Osteocyte (in vitro differentiated cells): ENCODE data around the gene PLXDC2. TPM values are rescaled to one million over a fixed set of nuclear protein-coding genes. Genes with fewer than 3 reads are reported as not detected.

Experiments used
- DNase-seq: peaks from one replicate; pipeline ENCODE4 v3.0.0; 2021; ENCODE audit warnings: mixed read lengths; ENCODE audit not compliant: unreplicated experiment; ENCODE audit errors: extremely low spot score
- H3K27ac Mint-ChIP-seq: one replicate; pipeline ENCODE4 v1.8.0; 2021; ENCODE audit warnings: mild to moderate bottlenecking, mixed read lengths; ENCODE audit not compliant: unreplicated experiment
- H3K27me3 Mint-ChIP-seq: one replicate; pipeline ENCODE4 v1.8.0; 2021; ENCODE audit warnings: mixed read lengths; ENCODE audit not compliant: unreplicated experiment
- H3K36me3 Mint-ChIP-seq: one replicate; pipeline ENCODE4 v1.8.0; 2021; ENCODE audit warnings: mixed read lengths; ENCODE audit not compliant: unreplicated experiment
- H3K4me1 Mint-ChIP-seq: one replicate; pipeline ENCODE4 v1.8.0; 2021; ENCODE audit warnings: mixed read lengths; ENCODE audit not compliant: unreplicated experiment
- H3K4me3 Mint-ChIP-seq: one replicate; pipeline ENCODE4 v1.8.0; 2021; ENCODE audit warnings: mild to moderate bottlenecking, moderate library complexity, mixed read lengths; ENCODE audit not compliant: unreplicated experiment
- H3K9me3 Mint-ChIP-seq: one replicate; pipeline ENCODE4 v1.8.0; 2021; ENCODE audit warnings: mixed read lengths; ENCODE audit not compliant: unreplicated experiment
- total RNA-seq: library from RNA; stranded (reverse); gene quantifications from 2 replicates; pipeline ENCODE4 v1.2.1, GENCODE V29; 2021
- TF ChIP-seq, protein P1 (sequence below): fragments of 200-600 bp; sonication (generic); IDR thresholded peaks from 2 replicates; pipeline ENCODE4 v1.5.0; 2021; ENCODE audit warnings: antibody characterized with exemption, mild to moderate bottlenecking, moderate library complexity

Gene PLXDC2
- total RNA-seq, 1 donor from 2014 or later = 33.2 TPM

DNA sequence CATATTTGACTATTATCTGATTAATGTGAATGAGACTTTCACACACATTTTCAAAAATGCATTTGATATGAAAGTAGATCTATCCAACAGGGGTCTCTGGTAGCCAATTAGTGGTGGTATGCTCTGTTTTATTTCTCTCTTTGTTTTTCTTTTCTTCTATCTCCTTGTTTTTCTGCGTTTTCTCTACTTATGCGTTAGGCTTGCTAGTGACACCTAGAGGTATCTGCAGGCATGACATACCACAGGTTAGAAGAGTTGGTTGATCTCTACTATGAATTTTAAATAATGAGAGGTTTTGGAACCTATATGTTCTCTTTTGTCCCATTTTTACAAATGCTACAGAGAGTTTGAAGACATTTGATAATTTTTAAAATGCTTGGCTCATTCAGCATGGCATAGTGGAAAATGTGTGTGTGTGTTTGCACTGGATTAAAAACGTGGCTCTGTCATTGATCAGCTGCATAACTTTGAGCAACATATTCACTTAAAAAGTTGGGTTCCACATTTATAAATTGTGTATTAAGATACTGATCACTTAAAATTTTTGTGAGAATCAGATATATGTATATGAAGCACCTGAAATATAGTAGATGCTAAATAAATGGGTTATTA, 28.1 kb upstream of the PLXDC2 start:
- no peaks in the 10 kb centered on the region for H3K9me3 Mint-ChIP-seq
- peaks cover 8% of the 10 kb centered on the region for H3K4me1 Mint-ChIP-seq
- H3K4me3 Mint-ChIP-seq = no peak overlapping the region
- TF ChIP-seq, protein P1, sequence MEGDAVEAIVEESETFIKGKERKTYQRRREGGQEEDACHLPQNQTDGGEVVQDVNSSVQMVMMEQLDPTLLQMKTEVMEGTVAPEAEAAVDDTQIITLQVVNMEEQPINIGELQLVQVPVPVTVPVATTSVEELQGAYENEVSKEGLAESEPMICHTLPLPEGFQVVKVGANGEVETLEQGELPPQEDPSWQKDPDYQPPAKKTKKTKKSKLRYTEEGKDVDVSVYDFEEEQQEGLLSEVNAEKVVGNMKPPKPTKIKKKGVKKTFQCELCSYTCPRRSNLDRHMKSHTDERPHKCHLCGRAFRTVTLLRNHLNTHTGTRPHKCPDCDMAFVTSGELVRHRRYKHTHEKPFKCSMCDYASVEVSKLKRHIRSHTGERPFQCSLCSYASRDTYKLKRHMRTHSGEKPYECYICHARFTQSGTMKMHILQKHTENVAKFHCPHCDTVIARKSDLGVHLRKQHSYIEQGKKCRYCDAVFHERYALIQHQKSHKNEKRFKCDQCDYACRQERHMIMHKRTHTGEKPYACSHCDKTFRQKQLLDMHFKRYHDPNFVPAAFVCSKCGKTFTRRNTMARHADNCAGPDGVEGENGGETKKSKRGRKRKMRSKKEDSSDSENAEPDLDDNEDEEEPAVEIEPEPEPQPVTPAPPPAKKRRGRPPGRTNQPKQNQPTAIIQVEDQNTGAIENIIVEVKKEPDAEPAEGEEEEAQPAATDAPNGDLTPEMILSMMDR = peak; percentile 89
- no peak for DNase-seq
- peaks cover 29% of the 10 kb centered on the region for H3K27me3 Mint-ChIP-seq
- H3K27ac Mint-ChIP-seq = no peak overlapping the region
- no peaks in the 10 kb centered on the region for H3K36me3 Mint-ChIP-seq

DNA sequence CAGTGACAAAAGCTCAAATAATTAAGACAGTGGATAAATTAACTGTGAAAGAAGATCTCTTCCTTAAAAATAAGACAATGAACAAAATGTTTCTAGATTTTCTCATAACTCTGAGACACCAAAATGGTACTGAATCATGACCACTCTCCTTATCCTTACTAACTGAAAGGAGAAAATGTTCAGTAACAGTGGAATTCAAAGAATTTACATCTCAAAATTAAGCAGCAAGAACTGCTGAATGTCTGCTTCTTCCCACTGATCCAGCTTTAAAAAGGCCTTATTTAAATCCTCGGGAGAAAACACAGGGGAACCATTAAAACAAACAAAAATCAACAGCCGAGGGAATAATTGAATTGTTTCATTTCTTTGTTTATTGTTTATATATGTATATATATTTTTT, 27.3 kb upstream of the PLXDC2 start:
- H3K27me3 Mint-ChIP-seq = peaks cover 29% of the 10 kb centered on the region
- peaks cover 8% of the 10 kb centered on the region for H3K4me1 Mint-ChIP-seq
- no peak for DNase-seq
- TF ChIP-seq, protein P1 = no peak
- no peak overlapping the region for H3K27ac Mint-ChIP-seq
- no peaks in the 10 kb centered on the region for H3K9me3 Mint-ChIP-seq
- H3K36me3 Mint-ChIP-seq = no peaks in the 10 kb centered on the region
- H3K4me3 Mint-ChIP-seq = no peak overlapping the region

DNA sequence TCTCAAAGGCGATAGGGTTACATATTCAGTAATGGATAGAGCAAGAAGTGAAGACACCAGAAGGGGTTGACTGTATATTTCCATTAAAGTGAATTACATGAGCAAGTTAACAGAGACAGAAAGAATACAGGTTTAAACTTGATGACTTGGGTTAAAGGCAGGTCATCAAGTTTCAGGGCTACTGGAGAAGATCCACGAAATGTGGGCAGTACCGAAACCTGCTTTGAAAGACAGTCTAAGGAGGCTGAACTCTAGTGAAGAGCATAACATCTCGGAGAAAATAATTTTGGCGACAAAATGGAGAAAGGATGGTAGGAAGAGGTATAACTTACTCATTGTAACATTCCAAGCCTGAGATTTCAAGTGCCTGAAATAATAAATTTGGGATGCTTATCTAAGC, 26.6 kb upstream of the PLXDC2 start:
- TF ChIP-seq, protein P1 = no peak
- Mint-ChIP-seq H3K4me1 (peaks cover 8% of the 10 kb centered on the region), H3K27me3 (peaks cover 27% of the 10 kb centered on the region), H3K9me3 (no peaks in the 10 kb centered on the region), H3K4me3 (no peak overlapping the region), H3K27ac (no peak overlapping the region), H3K36me3 (no peaks in the 10 kb centered on the region)
- DNase-seq = no peak

DNA sequence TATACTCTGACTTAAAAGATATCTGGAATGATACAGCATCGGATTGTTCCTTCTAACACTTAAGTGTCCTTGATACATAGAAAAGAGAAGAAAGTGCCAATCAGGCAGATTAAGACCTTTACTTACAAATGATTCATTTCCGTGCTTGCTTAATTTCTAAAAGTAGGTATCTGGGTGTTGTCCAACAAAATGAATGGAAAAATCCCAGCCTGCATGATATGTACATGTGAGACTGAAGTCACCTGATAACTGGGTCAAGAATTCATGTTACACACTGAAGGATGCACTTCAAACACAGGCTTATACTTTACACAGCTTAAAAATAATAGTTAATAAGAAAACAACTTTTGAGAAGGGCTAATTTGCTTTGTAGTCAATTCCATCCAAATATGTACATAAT, 25.2 kb upstream of the PLXDC2 start:
- H3K36me3 Mint-ChIP-seq = no peaks in the 10 kb centered on the region
- H3K4me1 Mint-ChIP-seq = peaks cover 8% of the 10 kb centered on the region
- TF ChIP-seq, protein P1 = no peak
- no peak for DNase-seq
- H3K9me3 Mint-ChIP-seq = no peaks in the 10 kb centered on the region
- H3K27me3 Mint-ChIP-seq = peaks cover 17% of the 10 kb centered on the region
- H3K27ac Mint-ChIP-seq = no peak overlapping the region
- no peak overlapping the region for H3K4me3 Mint-ChIP-seq

DNA sequence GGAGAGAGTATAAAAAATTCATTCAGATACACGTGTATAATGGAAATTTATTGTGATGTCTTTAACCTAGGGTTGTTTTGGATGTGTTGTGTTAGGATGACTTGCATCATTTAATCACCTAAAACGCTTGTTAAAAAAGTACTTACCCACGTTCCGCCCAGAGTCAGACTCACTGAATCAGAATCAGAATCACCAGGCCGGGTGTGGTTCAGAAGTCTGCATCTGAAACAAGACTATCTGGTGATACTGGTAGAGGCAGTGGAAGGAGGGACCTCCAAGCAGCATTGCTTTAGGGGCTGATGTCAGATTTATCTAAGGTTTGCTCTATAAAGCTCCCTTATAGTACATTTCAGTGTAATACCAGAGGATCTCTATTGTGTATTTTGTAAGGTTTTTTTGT, 20.5 kb upstream of the PLXDC2 start:
- H3K4me3 Mint-ChIP-seq = no peak overlapping the region
- H3K36me3 Mint-ChIP-seq = no peaks in the 10 kb centered on the region
- peaks cover 9% of the 10 kb centered on the region for H3K27me3 Mint-ChIP-seq
- TF ChIP-seq, protein P1 = no peak
- no peak for DNase-seq
- no peaks in the 10 kb centered on the region for H3K4me1 Mint-ChIP-seq
- H3K27ac Mint-ChIP-seq = no peak overlapping the region
- H3K9me3 Mint-ChIP-seq = peaks cover 11% of the 10 kb centered on the region
